HepG2 (cell line): ENCODE results near the gene SAMD15. TPM values are rescaled to one million over a fixed set of nuclear protein-coding genes. Genes with fewer than 3 reads are reported as not detected.

Source experiments
- DPF2 ChIP-seq: sonication (generic); formaldehyde crosslinking; IDR thresholded peaks from 2 replicates; pipeline ENCODE4 v1.4.0; 2020; ENCODE audit warnings: mild to moderate bottlenecking, low read depth, missing genetic modification reagents, borderline replicate concordance
- EHMT2 ChIP-seq: fragments of 200-600 bp; sonication (generic); IDR thresholded peaks from 2 replicates; pipeline ENCODE4 v1.7.0; 2017; ENCODE audit warnings: antibody characterized with exemption, low read depth, low read length, borderline replicate concordance
- FOXP1 ChIP-seq, 2 experiments: fragments of 450-650 bp in 1 of 2; IDR thresholded peaks; 2 replicates each; pipeline ENCODE4 v1.6.1; 2017 to 2018; ENCODE audit warnings: antibody characterized with exemption in 1 of 2
- GPN1 ChIP-seq: sonication (generic); formaldehyde crosslinking; IDR thresholded peaks from 2 replicates; pipeline ENCODE4 v1.5.1; 2020; ENCODE audit warnings: missing genetic modification reagents, borderline replicate concordance
- MAX ChIP-seq: IDR thresholded peaks from 2 replicates; pipeline ENCODE4 v1.6.1; 2012; ENCODE audit warnings: inconsistent platforms
- NFYC ChIP-seq: IDR thresholded peaks from 2 replicates; pipeline ENCODE4 v1.6.1; 2016; ENCODE audit warnings: missing genetic modification reagents, missing compliant biosample characterization
- NONO ChIP-seq, 2 experiments: fragments of 450-650 bp in 1 of 2; sonication (generic) in 1 of 2; formaldehyde crosslinking in 1 of 2; IDR thresholded peaks in 1 of 2; conservative IDR thresholded peaks in 1 of 2; 2 replicates each; pipeline versions ENCODE4 v1.6.1 to v1.8.0; 2017 to 2022; ENCODE audit warnings: mild to moderate bottlenecking in 1 of 2, missing genetic modification reagents in 1 of 2, moderate library complexity in 1 of 2
- NR3C1 ChIP-seq: sonication (generic); formaldehyde crosslinking; IDR thresholded peaks from 2 replicates; pipeline ENCODE4 v1.4.0; 2020; ENCODE audit warnings: missing genetic modification reagents
- PHF21A ChIP-seq: sonication (generic); formaldehyde crosslinking; IDR thresholded peaks from 2 replicates; pipeline ENCODE4 v1.5.0; 2020; ENCODE audit warnings: mild to moderate bottlenecking, missing genetic modification reagents
- SOX6 ChIP-seq, 2 experiments: fragments of 450-650 bp in 1 of 2; sonication (generic) in 1 of 2; formaldehyde crosslinking in 1 of 2; IDR thresholded peaks; 2 replicates each; pipeline versions ENCODE4 v1.4.0 to v1.6.1; 2017 to 2020; ENCODE audit warnings: antibody characterized with exemption in 1 of 2, mild to moderate bottlenecking in 1 of 2, missing genetic modification reagents in 1 of 2
- TOPORS ChIP-seq: sonication (generic); formaldehyde crosslinking; IDR thresholded peaks from 2 replicates; pipeline ENCODE4 v1.8.0; 2023; ENCODE audit warnings: mild to moderate bottlenecking, missing genetic modification reagents
- TRIM24 ChIP-seq: sonication (generic); formaldehyde crosslinking; IDR thresholded peaks from 2 replicates; pipeline ENCODE4 v1.8.0; 2022; ENCODE audit warnings: mild to moderate bottlenecking, missing genetic modification reagents
- YEATS2 ChIP-seq: sonication (generic); formaldehyde crosslinking; IDR thresholded peaks from 2 replicates; pipeline ENCODE4 v1.4.0; 2020; ENCODE audit warnings: missing genetic modification reagents, borderline replicate concordance
- ZBED4 ChIP-seq: sonication (generic); formaldehyde crosslinking; IDR thresholded peaks from 2 replicates; pipeline ENCODE4 v1.4.0; 2020; ENCODE audit warnings: missing genetic modification reagents, borderline replicate concordance
- ZFP37 ChIP-seq: sonication (generic); formaldehyde crosslinking; IDR thresholded peaks from 2 replicates; pipeline ENCODE4 v1.4.0; 2020; ENCODE audit warnings: missing genetic modification reagents, borderline replicate concordance
- ZMYM3 ChIP-seq: sonication (generic); formaldehyde crosslinking; IDR thresholded peaks from 2 replicates; pipeline ENCODE4 v1.5.1; 2020; ENCODE audit warnings: mild to moderate bottlenecking, missing genetic modification reagents
- ZNF136 ChIP-seq: sonication (generic); formaldehyde crosslinking; IDR thresholded peaks from 2 replicates; pipeline ENCODE4 v1.8.1; 2022; ENCODE audit warnings: low read depth, mild to moderate bottlenecking, moderate library complexity, missing genetic modification reagents
- ZNF30 ChIP-seq: sonication (generic); formaldehyde crosslinking; IDR thresholded peaks from 2 replicates; pipeline ENCODE4 v1.5.0; 2020; ENCODE audit warnings: mild to moderate bottlenecking, missing genetic modification reagents
- ZNF503 ChIP-seq: sonication (generic); formaldehyde crosslinking; IDR thresholded peaks from 2 replicates; pipeline ENCODE4 v1.4.0; 2020; ENCODE audit warnings: missing genetic modification reagents
- ZNF589 ChIP-seq: sonication (generic); formaldehyde crosslinking; conservative IDR thresholded peaks from 2 replicates; pipeline ENCODE4 v1.8.0; 2022; ENCODE audit warnings: mild to moderate bottlenecking, moderate library complexity, missing genetic modification reagents
- ZNF710 ChIP-seq: sonication (generic); formaldehyde crosslinking; IDR thresholded peaks from 2 replicates; pipeline ENCODE4 v1.5.0; 2020; ENCODE audit warnings: mild to moderate bottlenecking, missing genetic modification reagents, borderline replicate concordance
- polyA plus RNA-seq, 8 experiments: library from polyadenylated mRNA; depleted of rRNA in 3 of 8; stranded (reverse) in 7 of 8; unstranded in 1 of 8; fragments of >200 nt; fragmentation: Illumina TruSeq in 4 of 8; extraction: Trizol in 4 of 8; gene quantifications; 2 replicates each; pipeline versions ENCODE4 v1.2.1 to v1.2.3, GENCODE V29; 2011 to 2016; ENCODE audit warnings: low read depth in 4 of 8, missing spikeins in 1 of 8, mixed read lengths in 1 of 8; ENCODE audit not compliant: insufficient read depth in 1 of 8
- total RNA-seq, 5 experiments: library from RNA; depleted of rRNA; stranded (reverse); fragments of >200 nt; fragmentation: Illumina TruSeq; extraction: Trizol; gene quantifications; 2 replicates each; pipeline ENCODE4 v1.2.3, GENCODE V29; 2016; ENCODE audit warnings: low read depth in 1 of 5

Gene SAMD15
- total and polyA plus RNA-seq, 2 of the 13 experiments (the other 11 are each of a cell fraction or from before 2014, with no cell fraction given) = 0.09 to 1.3 TPM

- no peak for TF ChIP-seq ZBED4 (CRISPR knock-in tag)
- no peak for TF ChIP-seq PHF21A (CRISPR knock-in tag)
- no peak for TF ChIP-seq FOXP1 (IDR thresholded peaks at IDR 0.05)
- peak; percentile 26; the same call in 1 of the 2 replicates for TF ChIP-seq FOXP1 (CRISPR knock-in tag; IDR thresholded peaks at IDR 0.05)
- TF ChIP-seq ZMYM3 = peak; percentile 48; the same call in 1 of the 2 replicates
- no peak for TF ChIP-seq TRIM24 (CRISPR knock-in tag)
- TF ChIP-seq ZNF136 (CRISPR knock-in tag) = no peak
- TF ChIP-seq EHMT2 = no peak
- TF ChIP-seq ZNF710 = 0 out of 2 replicates have a peak, but pooled peaks have one; percentile 27
- no peak for TF ChIP-seq YEATS2
- TF ChIP-seq SOX6 (IDR thresholded peaks at IDR 0.05) = no peak
- peak; percentile 47 for TF ChIP-seq SOX6 (CRISPR knock-in tag; IDR thresholded peaks at IDR 0.05)
- no peak for TF ChIP-seq ZNF30 (CRISPR knock-in tag)
- no peak for TF ChIP-seq NR3C1 (CRISPR knock-in tag)
- no peak for TF ChIP-seq ZNF589
- no peak for TF ChIP-seq TOPORS (CRISPR knock-in tag)
- no peak for TF ChIP-seq NFYC (CRISPR knock-in tag)
- no peak for TF ChIP-seq ZFP37 (CRISPR knock-in tag)
- no peak for TF ChIP-seq ZNF503
- TF ChIP-seq MAX = peak; percentile 35; the same call in 1 of the 2 replicates
- TF ChIP-seq DPF2 (CRISPR knock-in tag) = peak; percentile 48; the same call in 1 of the 2 replicates
- TF ChIP-seq NONO (IDR thresholded peaks at IDR 0.05) = no peak
- TF ChIP-seq NONO (CRISPR knock-in tag; conservative IDR thresholded peaks at IDR 0.05) = no peak
- no peak for TF ChIP-seq GPN1 (CRISPR knock-in tag)
Measured at GRCh38 chr14:77353469-77354141, 23.6 kb upstream of the SAMD15 start (continued).
